Left cardiac atrium (tissue), 4 donors: ENCODE data around the gene CTXND1. TPM values are rescaled to one million over a fixed set of nuclear protein-coding genes. Genes with fewer than 3 reads are reported as not detected.
"Not testable (repeated sequence)": the region's sequence is repeated elsewhere in the genome, so short reads cannot be mapped to it uniquely, and the experiment has no call there.

Experiments used
- ATAC-seq, 2 donors: fragments of 200-7000 bp; cut with Tn5 transposase; one replicate each; pipeline ENCODE4 v1.9.1; 2020; ENCODE audit warnings: mild to moderate bottlenecking in 2 of 2, moderate library complexity in 2 of 2
- DNase-seq: peaks from one replicate; pipeline ENCODE4 v3.0.0-alpha.2; 2020
- intact Hi-C, 2 donors: fragments of 100-400 bp; cut with DNase I; formaldehyde crosslinking; loops; one replicate each; pipeline versions ENCODE4 v1.14.1 to v1.15.1; 2022 to 2023
- total RNA-seq, 2 donors: library from RNA; stranded (reverse); fragmentation: NEBNext Ultra II Directional; extraction: Animal tissue kit (Norgen Biotek cat#: 25700); gene quantifications; one replicate each; pipeline ENCODE4 v1.2.1, GENCODE V29; 2021
- donor health status: DM: no; HTN: yes; CAD: no.
- donor health status: DM: no; HTN: yes; CAD: no; lungs with severe emphysema.
- donor health status: DM: yes; HTN: yes; CAD: no.
- donor health status: Dilated cardiomyopathy.

The CTXND1 gene
- total RNA-seq, 2 donors from 2014 or later, result 0.24 to 1.3 TPM

DNA sequence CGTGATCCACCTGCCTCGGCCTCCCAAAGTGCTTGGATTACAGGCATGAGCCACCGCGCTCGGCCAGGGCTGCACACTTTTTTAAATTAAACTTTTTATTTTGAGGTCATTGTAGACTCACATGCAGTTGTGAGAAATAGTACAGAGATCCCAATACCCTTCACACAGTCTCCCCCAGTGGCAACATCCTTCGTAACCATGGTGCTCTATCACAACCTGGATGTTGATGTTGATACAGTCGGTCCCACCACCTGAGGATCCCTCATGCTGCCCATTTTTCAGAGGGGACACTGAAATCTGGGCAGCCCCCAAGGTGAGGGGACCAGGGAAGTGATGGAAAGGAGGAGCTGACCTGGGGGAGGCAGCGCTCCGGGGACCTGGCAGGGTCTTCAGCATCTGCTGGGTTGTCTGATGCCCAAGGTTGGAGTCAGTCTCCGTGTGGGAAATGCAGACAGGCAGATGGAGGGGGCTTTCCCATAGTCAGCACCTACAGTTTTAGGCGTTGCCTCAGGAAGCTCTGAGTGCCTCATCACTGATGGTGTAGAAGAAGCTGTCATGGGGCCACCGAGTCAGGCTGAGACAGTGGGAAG is 82.2 kb downstream of the CTXND1 start:
- intact Hi-C loops, result no loop called here
- DNase-seq (no peak), ATAC-seq (no peak)

DNA sequence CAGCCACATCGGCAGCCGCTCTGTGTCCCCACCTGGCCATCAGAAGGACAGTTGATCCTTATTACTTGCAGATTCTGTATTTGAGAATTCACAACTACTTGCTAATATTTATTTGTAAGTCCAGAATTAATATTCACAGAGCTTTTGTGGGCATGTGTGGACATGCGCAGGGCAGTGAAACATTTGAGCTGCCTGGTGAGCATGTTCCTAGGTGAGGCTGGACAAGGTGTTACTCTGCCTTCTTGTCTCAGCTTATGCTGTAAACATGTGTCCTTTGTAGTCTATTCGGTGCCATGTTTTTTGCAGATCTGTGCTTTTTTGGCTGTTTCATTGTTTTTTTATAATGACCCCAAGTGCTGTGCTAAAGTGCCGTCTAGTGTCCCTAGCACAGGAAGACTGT is 83.6 kb downstream of the CTXND1 start:
- DNase-seq (no peak), ATAC-seq (no peak)
- intact Hi-C loops, result no loop called here

DNA sequence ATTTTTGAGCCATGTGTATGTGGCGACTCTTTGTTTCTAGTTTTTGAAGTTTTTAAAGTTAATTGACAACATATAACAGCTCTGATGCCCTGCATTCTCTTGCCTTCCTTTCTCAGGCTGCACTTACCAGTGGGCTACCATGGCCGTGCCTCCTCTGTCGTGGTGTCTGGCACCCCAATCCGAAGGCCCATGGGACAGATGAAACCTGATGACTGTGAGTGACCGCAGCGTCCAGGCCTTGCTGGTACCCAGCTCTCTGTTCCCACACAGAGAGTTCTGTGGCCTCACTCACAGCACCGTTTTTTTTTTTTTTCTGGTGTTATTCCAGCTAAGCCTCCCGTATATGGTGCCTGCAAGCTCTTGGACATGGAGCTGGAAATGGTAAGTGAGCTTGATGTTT is 84.1 kb downstream of the CTXND1 start:
- DNase-seq, result no peak
- ATAC-seq, result no peak
- intact Hi-C loops, result no loop called here

DNA sequence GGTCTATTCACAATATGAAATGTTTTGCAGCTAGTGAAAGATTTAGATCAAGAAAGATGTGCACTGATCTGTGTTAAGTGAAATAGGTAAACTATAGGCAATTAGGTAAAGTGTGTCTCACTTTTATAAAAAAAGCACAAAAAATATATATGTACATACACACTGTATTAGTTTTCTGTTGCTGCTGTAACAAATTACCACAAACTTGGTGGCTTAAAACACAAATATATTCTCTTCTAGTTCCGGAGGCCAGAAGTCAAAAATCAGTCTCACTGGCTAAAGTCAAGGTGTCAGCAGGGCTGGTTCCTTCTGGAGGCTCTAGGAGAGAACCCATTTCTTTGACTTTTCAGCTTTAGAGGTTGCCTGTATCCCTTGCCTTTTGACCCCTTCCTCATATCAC is 88.1 kb downstream of the CTXND1 start:
- no peak for ATAC-seq
- intact Hi-C loops, result no loop called here

DNA sequence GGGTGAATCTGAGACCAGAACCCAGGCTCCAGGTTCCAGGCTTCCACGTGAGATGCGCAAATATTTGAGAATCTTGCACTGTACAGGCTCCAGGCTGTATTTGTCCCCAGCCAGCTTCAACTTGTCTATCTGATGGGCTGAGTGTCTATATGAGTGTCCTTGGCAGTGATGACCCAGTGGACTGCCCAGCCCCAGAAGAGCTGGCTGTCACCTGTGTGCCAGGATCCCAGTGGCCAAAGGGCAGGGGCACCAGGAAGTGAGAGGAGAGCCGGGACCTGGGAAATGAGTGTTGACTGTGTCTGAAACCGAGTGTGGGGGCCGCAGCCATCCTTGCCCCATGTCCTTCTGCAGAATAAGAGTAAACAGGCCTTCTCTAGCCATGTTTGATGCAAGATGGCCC is 88.8 kb downstream of the CTXND1 start:
- DNase-seq (no peak), ATAC-seq (peak; percentile 14 to 35)
- intact Hi-C loops, result no loop called here

More for the DNA sequence above, 88.1 kb downstream of the CTXND1 start:
- no peak for DNase-seq

DNA sequence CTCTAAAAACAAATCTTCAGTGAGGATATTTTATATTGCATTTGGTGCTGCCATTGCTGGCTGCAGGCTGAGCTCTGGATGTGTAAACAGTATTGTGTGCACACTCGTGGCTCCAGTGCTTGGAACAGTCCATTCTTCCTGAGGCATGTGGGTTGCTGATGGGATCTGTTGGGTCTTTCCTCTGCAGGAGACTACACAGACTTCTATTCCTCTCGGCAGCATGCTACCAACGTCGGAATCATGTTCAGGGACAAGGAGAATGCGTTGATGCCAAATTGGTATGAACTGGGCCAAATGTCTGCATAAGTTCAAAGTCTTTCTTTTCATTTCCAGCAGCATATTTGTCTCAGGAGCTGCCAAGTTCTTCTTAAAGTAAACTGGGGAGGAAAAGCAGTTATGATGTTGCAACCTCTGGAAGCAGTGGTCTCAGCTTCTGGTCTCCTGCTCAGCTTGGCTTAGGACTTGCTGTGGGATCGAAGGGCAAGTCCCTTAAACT is 89.9 kb downstream of the CTXND1 start:
- DNase-seq, result no peak
- peak in 1 of 2 donors; percentile 57 for ATAC-seq
- intact Hi-C loops, result no loop called here

DNA sequence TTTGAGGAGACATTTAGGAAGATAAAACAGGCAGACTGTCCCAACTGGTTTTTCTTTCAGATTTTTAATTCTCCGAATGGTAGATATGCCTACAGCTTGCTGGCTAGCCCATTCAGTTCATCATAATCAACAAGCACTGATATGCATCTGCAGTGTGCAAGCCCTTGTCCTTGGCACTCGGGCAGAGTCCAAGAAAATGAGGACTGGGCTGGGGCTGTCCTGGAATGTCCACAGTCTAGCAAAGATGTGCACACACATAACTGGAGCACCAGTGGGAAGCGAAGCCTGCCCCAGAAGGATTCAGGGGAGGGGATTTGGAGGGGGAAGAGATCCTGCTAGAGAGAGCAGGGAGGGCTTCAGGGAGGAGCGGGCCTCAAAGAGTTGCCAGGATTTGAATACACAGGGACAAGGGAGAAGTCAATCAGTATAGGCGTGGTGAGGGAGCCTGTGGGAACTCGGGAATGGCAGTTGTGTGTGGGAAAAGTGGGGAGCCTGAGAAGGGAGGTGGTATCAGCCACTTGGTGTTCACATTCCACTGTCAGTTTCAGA is 90.5 kb downstream of the CTXND1 start:
- DNase-seq (no peak), ATAC-seq (no peak)
- intact Hi-C loops, result no loop called here

DNA sequence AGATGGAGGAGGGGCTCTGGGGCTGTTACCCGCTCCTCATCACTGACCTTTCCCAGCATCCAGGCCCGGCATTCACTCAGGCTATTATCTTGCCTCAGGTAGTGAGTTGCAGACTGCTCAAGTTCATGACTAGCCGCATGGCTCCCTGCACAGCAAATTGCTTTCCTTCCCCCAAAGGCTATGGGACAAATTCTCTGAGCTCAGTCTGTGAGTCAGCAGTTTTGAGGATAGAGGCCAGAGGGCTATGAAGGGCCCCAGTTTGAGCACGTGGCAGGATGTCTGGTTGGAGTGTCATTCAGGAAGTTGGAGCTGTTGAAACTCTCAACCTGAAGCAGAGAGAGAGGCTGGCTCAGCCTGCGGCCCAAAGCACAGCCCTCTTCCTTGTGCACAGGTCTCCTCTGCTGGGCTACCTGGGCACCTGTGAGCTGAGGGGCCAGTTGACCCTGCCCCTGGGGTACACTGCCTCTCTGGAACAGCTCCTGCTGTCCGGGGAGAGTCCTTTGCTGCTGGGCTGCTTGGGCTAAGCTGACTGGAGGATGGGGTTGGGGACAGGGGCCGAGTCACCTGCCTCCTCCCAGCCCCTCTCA is 91.3 kb downstream of the CTXND1 start:
- intact Hi-C loops, result no loop called here
- DNase-seq, result peak; percentile 57
- peak; percentile 82 to 84 for ATAC-seq

DNA sequence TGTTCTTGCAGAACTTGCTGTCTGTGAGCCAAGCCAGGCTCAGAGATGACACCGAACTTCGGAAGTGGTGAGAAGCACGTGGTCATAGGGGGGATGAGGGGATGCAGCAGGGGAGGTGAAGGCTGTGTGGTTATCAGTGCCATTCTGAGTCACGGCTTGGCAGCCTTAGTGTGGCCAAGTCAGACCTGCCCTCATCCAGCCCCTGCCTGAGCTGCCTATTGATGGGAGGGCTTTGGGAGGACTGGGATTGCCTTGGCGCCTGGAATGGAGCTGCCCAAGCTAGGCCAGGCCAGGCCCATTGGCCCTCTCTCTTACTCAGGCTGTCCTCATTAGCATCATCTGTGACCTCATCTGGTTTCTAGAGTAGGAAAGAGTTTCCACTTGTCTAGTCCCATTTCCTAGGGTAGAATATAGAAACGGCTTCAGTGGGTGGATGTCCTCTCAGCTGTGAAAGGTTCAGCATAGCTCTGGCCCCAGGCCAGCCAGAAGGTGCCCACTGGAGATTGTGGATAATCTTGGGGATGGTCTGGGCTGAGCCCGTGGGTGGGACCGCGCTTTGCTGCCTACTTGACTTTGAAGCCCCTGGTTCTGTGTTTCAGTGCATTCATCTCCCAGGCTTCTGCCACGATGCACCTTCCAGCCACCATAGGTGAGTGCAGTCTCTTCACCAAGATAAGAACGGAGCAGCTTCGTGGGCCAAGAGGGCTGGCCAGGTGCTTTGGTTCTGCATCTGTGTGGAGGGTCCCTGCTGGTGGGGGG is 92.0 kb downstream of the CTXND1 start:
- DNase-seq, result no peak
- intact Hi-C loops, result loop anchor here in 1 of 2 donors (10.0 kb wide), 1 partner anchor 235 kb away; no protein-coding TSS in a partner anchor
- peak in 1 of 2 donors; percentile 10 for ATAC-seq

DNA sequence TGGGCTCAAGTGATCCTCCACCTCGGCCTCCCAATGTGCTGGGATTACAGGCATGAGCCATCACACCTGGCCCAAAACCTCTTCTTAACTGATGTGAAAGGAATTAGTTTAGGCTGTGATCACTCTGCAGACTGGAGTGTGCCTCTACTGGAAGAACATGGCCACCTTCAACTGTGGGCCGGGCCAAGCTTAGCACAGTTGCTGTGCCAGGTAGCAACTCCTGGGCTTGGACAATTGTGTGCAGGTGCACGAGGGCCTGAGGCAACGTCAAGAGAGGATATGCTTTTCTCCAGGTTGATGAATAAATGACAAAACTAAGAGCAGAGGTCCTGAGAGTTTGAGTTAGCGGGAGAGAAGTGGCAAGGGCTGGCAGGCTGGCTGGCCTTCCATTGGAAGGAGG is 92.7 kb downstream of the CTXND1 start:
- DNase-seq, result no peak
- intact Hi-C loops, result loop anchor here in 1 of 2 donors (10.0 kb wide), 1 partner anchor 234 kb away; no protein-coding TSS in a partner anchor
- ATAC-seq, result no peak

DNA sequence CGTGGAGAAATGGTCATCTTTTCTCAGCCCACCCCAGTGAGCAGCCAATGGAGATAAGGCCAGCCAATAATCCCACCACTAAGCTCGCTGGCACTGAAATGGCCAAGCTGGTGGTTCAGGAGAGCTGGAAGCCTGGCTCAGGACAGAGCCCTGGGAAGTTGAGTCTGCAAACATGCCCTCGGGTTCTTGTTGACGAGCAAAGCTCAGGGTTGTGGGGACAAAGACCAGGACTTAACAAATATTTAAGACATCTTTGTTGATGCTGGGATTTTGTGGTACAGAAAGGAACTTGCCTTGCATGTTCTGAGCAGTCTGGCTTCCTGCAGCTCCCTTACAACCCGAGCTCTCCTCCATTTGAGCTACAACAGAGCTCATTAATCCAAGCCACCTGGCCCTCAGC is 94.8 kb downstream of the CTXND1 start:
- ATAC-seq (no peak), DNase-seq (no peak)
- intact Hi-C loops, result loop anchor here in 1 of 2 donors (10.0 kb wide), 1 partner anchor 232 kb away; no protein-coding TSS in a partner anchor

DNA sequence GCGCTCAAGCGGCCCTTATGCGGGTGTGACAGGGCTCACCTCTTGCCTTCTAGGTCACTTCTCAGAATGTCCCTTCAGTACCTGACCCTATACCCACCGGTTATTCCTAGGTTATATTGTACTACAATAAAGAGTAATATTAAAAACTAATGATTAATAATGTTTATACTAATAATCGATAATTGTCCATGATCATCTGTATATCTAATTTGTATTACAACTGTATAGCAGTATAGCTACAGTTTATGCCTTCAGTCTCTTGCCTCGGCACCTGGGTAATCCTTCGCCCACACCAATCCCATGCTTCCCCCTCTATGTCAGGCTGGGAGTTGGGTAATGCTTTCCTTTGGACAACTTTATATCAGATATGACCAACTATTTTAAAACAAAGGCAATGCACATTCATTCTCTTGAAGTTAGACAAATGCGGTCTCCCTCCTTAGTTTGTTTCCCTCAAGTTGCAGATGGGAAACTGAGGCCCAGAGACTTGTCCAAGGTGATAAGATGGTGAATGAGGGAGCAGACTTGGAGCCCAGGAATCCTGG is 95.8 kb downstream of the CTXND1 start:
- intact Hi-C loops, result loop anchor here in 1 of 2 donors (10.0 kb wide), 1 partner anchor 231 kb away; no protein-coding TSS in a partner anchor

DNA sequence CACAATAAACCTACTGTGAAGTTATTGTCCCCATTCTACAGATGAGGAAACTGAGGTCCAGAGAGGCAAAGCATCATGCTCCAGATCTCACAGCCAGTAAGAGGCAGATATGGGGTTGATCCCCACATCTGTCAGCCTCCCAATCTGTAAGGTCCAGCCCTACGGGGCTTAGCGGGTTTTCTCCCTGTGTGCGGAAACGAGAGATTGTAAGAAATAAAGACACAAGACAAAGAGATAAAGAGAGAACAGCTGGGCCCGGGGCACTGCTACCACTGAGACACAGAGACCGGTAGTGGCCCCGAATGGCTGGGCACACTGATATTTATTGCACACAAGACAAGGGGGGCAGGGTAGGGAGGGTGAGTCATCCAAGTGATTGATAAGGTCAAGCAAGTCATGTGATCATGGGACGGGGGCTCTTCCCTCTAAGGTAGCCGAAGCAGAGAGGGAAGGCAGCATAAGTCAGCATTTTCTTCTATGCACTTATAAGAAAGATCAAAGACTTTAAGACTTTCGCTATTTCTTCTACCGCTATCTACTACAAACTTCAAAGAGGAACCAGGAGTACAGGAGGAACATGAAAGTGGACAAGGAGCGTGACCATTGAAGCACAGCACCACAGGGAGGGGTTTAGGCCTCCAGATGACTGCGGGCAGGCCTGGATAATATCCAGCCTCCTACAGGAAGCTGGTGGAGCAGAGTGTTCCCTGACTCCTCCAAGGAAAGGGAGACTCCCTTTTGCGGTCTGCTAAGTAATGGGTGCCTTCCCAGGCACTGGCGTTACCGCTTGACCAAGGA is 96.4 kb downstream of the CTXND1 start:
- intact Hi-C loops, result loop anchor here in 1 of 2 donors (10.0 kb wide), 1 partner anchor 231 kb away; no protein-coding TSS in a partner anchor
- not testable (repeated sequence) for ATAC-seq, DNase-seq

More for the DNA sequence above, 95.8 kb downstream of the CTXND1 start:
- DNase-seq (no peak), ATAC-seq (no peak)

DNA sequence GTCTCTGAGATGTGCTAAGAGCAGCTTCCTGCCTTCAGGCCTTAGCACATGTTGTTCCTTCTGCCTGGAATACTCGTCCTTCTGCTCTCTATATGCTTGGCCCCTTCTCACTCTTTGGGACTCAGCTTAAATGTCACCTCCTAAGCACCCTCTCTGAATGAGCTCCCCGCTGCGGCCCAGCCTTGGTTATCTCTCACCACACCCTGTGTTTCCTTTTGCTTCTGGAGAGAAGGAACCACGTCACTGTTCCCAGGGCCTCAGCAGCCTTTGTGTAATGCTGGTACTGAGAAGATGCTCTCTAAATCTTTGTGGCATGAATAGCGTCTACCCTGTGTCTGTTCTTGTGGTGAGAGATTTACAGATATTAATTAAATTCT is 97.0 kb downstream of the CTXND1 start:
- no peak for DNase-seq
- intact Hi-C loops, result loop anchor here in 1 of 2 donors (10.0 kb wide), 1 partner anchor 230 kb away; no protein-coding TSS in a partner anchor
- no peak for ATAC-seq

DNA sequence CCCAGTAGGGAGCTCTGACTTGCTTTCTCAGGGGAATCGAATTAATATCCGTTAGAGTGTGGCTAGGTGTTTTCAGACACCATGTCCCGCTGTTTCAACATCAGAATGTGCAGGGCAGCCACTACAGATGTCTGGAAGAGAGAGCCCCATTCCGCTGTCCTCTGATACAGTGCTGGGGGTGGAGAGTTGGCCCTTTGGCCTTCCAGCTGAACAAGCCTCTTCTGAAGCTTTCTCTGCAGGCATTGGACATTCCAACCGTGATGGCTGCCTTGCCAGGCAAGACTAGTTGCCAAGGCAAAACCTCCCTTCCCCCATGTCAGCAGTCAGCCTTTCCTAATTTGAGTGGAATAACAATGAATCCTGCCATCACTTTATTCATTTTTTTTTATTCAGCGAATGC is 97.7 kb downstream of the CTXND1 start:
- DNase-seq (no peak), ATAC-seq (peak in 1 of 2 donors; percentile 19)
- intact Hi-C loops, result loop anchor here in 1 of 2 donors (5.0 to 10.0 kb wide), 2 partner anchors 97 to 230 kb away; partner anchors contain the start of gene ZFAND6

DNA sequence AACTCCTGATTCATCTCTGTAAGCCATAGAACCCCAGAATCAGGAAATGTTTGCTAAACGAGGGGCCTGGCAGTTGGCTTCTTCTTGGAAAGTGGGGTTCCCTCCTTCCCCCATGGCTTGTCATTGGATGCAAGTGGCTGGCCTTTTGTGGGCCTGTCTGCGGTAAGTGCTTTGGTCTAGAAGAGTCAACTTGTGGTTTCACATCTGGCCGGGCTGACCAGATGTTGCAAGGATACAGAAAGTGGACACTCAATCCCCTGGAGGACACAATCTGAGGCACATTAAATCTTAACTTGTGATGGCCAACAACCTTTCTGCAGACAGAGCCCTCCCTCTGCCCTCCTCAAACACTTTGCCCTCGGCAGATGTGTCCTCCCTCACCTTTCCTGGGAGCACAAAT is 98.1 kb downstream of the CTXND1 start:
- intact Hi-C loops, result loop anchor here in 1 of 2 donors (5.0 to 10.0 kb wide), 2 partner anchors 97 to 229 kb away; partner anchors contain the start of gene ZFAND6

DNA sequence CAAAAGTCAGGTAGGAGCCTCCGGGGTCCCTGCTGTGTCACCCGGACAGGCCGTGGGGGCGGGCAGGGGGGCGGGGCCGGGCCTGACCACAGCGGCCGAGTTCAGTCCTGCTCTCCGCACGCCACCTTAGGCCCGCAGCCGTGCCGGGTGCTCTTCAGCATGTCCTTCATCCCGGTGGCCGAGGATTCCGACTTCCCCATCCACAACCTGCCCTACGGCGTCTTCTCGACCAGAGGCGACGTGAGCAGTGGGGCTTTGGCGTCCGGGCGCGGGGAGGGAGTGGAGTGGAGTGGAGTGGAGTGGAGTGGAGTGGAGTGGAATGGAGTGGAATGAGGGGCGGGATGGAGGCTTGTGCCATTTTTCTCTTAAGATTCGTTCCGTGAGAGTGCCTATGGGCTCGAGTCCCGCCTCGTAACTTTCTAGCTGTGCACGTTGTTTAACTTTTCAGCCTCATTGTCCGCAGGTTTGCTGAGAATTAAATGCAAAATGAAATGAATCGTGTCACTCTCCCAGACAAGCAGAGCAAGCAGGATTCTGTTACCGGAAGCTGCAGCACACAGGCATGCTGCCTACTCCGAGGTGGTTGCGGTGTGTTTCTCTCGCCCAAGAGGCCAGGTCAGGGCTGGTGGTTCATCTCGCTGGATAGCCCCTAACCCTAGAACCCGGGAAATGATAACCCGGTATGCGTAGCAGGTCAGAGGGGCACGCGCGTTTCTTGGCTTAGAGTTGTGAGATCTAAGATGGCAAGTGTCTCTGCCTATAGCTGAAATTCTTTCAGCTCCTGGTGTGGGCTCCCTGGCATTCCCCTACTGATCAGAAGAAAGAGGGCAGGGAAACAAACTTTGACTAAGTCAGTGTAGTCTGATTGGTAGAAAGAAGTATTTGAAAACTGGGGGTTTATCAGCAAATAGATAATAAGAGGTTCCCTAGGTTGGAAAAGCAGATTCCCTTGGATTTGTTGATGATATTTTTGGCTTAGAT is 98.8 kb downstream of the CTXND1 start, which contains the start of gene FAH:
Gene FAH (plus strand): TSS at position 104 of the 981 bp plus-strand sequence. CDS start 56 bp downstream, at position 160.
- intact Hi-C loops, result loop anchor here in 1 of 2 donors (5.0 to 10.0 kb wide), 2 partner anchors 96 to 228 kb away; partner anchors contain the start of gene ZFAND6

More for the DNA sequence above, 98.1 kb downstream of the CTXND1 start:
- DNase-seq (no peak), ATAC-seq (no peak)

More for the DNA sequence above, 98.8 kb downstream of the CTXND1 start, which contains the start of gene FAH:
- DNase-seq (no peak), ATAC-seq (peak; percentile 64 to 87)
